H1 (cell line): ENCODE data around the gene ANO9.

ENCODE experiments used
- BRCA1 ChIP-seq: IDR thresholded peaks from 2 replicates; pipeline ENCODE4 v1.6.1; 2012; ENCODE audit warnings: low read depth, low read length, improper control_type of control experiment
- CHD2 ChIP-seq: IDR thresholded peaks from 2 replicates; pipeline ENCODE4 v1.6.1; 2012; ENCODE audit warnings: low read length, improper control_type of control experiment
- CREB1 ChIP-seq: IDR thresholded peaks from 2 replicates; pipeline ENCODE4 v1.6.1; 2012; ENCODE audit warnings: inconsistent platforms
- JUN ChIP-seq: IDR thresholded peaks from 2 replicates; pipeline ENCODE4 v1.6.1; 2011; ENCODE audit warnings: low read depth, mild to moderate bottlenecking, improper control_type of control experiment, low read length
- KDM1A ChIP-seq: fragments of 200-600, 300-600 bp; sonication (generic); IDR thresholded peaks from 2 replicates; pipeline ENCODE4 v1.7.1; 2016; ENCODE audit warnings: mild to moderate bottlenecking, low read length, borderline replicate concordance
- MAFK ChIP-seq: IDR thresholded peaks from 2 replicates; pipeline ENCODE4 v1.6.1; 2012; ENCODE audit warnings: low read depth, mild to moderate bottlenecking, improper control_type of control experiment, low read length
- POLR2A ChIP-seq, 2 experiments: IDR thresholded peaks; 1 replicate in 1 of 2; 2 replicates in 1 of 2; pipeline ENCODE4 v1.6.1; 2011; ENCODE audit warnings: low read depth in 2 of 2, low read length in 2 of 2, mild to moderate bottlenecking in 2 of 2; ENCODE audit errors: control extremely low read depth in 1 of 2
- POLR2AphosphoS5 ChIP-seq: IDR thresholded peaks from 2 replicates; pipeline ENCODE4 v1.6.1; 2011; ENCODE audit warnings: low read depth, low read length
- SP1 ChIP-seq: IDR thresholded peaks from 2 replicates; pipeline ENCODE4 v1.6.1; 2011; ENCODE audit warnings: low read depth, low read length
- TAF1 ChIP-seq: IDR thresholded peaks from 2 replicates; pipeline ENCODE4 v1.6.1; 2011; ENCODE audit warnings: mild to moderate bottlenecking, low read depth, low read length
- ZNF274 ChIP-seq: IDR thresholded peaks from 2 replicates; pipeline ENCODE4 v1.7.0; 2012; ENCODE audit warnings: low read length, borderline replicate concordance; ENCODE audit errors: extremely low read depth
- TF ChIP-seq, protein P1 (sequence below), 3 experiments: IDR thresholded peaks; 1 replicate in 2 of 3; 2 replicates in 1 of 3; pipeline versions ENCODE4 v1.5.1 to v1.6.1; 2011; ENCODE audit warnings: low read length in 3 of 3, mild to moderate bottlenecking in 3 of 3, inconsistent platforms in 2 of 3, low read depth in 1 of 3, moderate library complexity in 1 of 3; ENCODE audit not compliant: insufficient read depth in 1 of 3; ENCODE audit errors: control extremely low read depth in 1 of 3
- TF ChIP-seq, protein P2 (sequence below): IDR thresholded peaks from 2 replicates; pipeline ENCODE4 v1.6.1; 2011; ENCODE audit warnings: low read depth, mild to moderate bottlenecking, low read length; ENCODE audit not compliant: insufficient read depth

DNA sequence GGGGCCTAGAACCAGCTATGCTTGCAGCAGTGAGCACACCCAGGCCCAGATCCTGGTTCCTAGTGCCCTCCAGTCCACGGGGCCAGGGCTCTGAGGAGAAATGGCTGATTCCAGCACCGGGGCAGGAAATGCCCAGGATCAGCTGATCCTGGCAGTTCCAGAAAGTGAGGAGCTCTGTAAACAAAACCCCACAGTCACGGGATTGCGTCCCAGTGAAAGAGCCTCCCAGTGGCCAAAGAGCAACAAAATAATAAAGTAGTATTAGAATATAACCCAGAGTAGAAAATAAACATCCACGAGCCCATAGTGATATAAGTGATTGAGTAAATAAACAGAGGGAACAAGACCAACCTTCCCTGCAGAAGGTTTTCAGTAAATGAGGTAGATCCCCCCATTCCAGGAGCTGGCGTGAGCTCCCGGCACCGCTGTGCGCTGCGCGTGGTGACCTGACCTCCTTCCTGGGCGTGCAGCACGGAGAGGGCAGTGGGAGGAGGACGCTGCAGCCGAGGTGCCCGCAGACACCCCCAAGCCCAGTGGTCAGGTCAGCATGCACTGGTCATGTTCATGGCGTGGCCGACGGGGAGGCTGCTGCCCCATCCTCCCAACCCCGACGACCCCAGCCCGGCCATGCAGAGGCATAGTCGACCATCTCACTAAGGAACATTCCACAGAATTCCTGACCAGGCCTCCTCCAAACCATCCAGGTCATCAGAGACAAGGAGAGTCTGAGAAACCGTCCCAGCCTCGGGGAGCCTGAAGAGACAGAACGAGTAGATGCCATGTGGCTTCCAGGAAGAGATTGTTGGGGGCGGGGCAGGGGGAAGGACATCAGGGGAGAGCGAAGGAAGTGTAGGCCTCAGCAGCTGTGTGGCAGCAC lies 28.1 kb upstream of the ANO9 start:
- no peak for TF ChIP-seq POLR2A (IDR thresholded peaks at IDR 0.05; ENCODE audit: control extremely low read depth in 1 of 2, low read depth in 2 of 2, low read length in 2 of 2)
- no peak for TF ChIP-seq POLR2AphosphoS5
- TF ChIP-seq BRCA1: no peak
- TF ChIP-seq CHD2: no peak
- no peak for TF ChIP-seq MAFK
- TF ChIP-seq SP1: no peak
- TF ChIP-seq, protein P1, sequence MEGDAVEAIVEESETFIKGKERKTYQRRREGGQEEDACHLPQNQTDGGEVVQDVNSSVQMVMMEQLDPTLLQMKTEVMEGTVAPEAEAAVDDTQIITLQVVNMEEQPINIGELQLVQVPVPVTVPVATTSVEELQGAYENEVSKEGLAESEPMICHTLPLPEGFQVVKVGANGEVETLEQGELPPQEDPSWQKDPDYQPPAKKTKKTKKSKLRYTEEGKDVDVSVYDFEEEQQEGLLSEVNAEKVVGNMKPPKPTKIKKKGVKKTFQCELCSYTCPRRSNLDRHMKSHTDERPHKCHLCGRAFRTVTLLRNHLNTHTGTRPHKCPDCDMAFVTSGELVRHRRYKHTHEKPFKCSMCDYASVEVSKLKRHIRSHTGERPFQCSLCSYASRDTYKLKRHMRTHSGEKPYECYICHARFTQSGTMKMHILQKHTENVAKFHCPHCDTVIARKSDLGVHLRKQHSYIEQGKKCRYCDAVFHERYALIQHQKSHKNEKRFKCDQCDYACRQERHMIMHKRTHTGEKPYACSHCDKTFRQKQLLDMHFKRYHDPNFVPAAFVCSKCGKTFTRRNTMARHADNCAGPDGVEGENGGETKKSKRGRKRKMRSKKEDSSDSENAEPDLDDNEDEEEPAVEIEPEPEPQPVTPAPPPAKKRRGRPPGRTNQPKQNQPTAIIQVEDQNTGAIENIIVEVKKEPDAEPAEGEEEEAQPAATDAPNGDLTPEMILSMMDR (IDR thresholded peaks at IDR 0.05; ENCODE audit: control extremely low read depth in 1 of 3, insufficient read depth in 1 of 3, low read depth in 1 of 3, low read length in 3 of 3): no peak
- no peak for TF ChIP-seq KDM1A
- TF ChIP-seq, protein P2, sequence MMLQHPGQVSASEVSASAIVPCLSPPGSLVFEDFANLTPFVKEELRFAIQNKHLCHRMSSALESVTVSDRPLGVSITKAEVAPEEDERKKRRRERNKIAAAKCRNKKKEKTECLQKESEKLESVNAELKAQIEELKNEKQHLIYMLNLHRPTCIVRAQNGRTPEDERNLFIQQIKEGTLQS: no peak
- no peak for TF ChIP-seq CREB1
- no peak for TF ChIP-seq ZNF274
- TF ChIP-seq JUN: no peak
- no peak for TF ChIP-seq TAF1
